GM21390 (cell line): ENCODE measurements around the gene CDC23.
"Not testable (repeated sequence)": the region's sequence is repeated elsewhere in the genome, so short reads cannot be mapped to it uniquely, and the experiment has no call there.

Experiments used
- ATAC-seq: cut with Tn5 transposase; IDR thresholded peaks from one replicate; pipeline ENCODE4 v1.9.1; 2021; ENCODE audit not compliant: unreplicated experiment

CDC23 gene

DNA sequence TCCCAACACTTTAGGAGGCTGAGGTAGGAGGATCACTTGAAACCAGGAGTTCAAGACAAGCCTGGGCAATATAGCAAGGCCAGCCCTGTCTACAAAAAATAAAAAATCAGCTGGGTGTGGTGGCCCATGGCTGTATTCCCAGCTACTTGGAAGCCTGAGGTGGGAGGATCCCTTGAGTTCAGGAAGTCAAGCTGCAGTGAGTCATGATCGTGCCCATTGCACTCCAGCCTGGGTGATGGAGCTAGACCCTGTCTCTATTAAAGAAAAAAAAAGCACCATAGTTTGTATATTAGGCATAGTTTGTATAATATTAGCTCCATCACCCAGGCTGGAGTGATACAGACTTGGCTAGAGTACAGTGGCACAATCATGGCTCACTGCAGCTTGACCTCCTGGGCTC is 64.3 kb downstream of the CDC23 start:
- no peak for ATAC-seq

DNA sequence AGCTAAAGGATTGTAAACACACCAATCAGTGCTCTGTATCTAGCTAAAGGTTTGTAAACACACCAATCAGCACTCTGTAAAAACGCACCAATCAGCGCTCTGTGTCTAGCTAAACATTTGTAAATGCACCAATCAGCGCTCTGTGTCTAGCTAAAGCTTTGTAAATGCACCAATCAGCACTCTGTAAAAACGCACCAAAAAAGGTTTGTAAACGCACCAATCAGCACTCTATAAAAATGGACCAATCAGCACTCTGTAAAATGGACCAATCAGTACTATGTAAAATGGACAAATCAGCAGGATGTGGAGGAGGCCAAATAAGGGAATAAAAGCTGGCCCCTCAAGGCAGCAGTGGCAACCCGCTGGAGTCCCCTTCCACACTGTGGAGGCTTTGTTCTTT is 69.5 kb downstream of the CDC23 start:
- ATAC-seq: not testable (repeated sequence)

DNA sequence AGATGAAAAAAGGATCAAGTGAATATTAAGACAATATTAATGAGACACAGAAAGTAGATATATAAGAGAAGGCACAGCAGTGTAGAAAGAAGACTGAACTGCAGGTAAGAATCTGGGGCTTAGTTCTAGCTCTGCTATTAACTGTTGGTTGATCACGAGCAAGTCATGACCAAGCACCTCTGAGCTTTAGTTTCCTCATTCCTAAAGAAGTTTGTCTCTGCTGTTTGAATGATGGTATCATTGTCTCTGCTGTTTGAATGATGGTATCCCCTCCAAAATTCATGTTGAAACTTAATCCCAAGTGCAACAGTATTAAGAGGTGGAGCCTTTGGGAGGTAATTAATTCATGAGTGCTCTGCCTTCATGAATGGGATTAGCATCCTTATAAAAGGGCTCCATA is 71.4 kb downstream of the CDC23 start:
- ATAC-seq: no peak

DNA sequence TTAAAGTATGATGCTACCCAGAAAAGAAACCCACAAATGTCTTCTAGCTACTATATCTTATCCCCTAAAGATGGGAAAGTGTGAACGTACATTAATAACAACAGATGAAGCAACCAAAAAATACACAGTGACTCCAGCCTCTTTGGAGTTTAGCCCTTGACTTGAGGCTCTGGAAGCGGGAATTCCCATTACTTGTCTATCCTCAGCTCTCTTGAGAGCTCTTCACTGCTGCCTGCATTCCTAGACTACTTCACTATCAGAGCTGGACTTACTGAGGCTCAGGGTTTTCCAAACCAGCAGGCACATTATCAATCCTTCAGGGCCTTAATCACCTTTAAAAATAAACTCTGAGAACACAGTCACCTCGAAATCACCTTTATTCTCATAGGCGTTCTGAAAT is 72.9 kb downstream of the CDC23 start:
- no peak for ATAC-seq

DNA sequence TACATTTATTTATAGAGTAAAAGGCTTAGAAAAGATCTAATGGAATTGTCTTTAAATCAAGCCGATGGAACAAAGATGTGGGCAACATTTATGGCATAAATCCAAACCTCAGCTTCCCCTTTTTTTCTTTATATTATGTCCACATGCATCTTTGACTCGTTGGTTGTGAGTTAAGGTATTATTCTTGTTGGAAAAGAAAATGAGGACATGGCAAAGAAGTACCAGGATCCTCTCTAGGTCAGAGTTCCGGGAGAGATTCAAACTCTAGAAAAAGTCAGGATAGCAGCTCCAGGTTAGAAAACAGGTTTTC is 73.4 kb downstream of the CDC23 start:
- no peak for ATAC-seq

DNA sequence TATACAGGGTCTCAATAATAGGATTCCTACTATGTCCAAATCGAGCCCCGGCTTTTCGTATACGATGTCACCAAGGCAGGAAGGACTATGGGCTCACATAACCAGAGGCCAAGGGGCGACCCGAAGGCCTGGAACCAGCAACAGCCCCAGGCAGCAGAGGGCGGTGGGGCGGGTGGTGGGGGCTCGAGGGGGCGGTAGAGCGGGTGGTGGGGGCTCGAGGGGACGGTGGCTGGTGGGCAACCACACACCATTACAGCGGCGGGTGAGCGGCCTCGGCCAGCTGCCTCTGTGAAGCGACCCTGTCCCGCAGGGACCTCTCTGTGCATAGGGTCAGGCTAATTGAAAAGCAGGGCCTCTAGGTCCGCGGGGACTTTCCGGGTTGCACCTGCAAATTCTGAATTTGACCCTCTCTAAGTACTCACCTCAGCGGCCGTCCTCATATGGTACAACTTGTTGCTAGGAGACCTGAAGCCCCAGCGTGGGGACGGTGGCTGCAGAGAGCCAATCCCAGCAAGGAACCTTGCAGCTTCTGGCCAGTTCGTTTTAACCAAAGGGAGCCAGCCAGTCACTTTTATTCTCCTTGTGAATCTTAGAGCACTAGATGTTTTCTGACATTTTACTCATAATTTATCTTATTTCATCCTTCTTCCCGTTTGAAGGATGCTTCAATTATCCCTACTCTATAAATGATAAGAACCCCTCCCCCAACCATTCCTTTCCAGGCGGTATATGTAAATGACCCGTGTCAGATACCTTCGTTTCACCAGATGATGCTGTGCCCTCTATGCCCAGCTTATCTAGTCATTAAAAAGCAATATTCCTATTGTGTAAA is 74.0 kb downstream of the CDC23 start, which contains the start of gene NME5:
Gene NME5 (minus strand): TSS at position 480 of the 832 bp plus-strand sequence. CDS start 648 bp downstream, outside the sequence.
- ATAC-seq: no peak
